ENCODE data around the gene ATP8B4. TPM values are rescaled to one million over a fixed set of nuclear protein-coding genes. Genes with fewer than 3 reads are reported as not detected.

Gene ATP8B4
- total RNA-seq, 1 donor from 2014 or later = 9.8 TPM

- intact Hi-C loops (cut with DNase I) = no loop called here
- DNase-seq (ENCODE audit: extremely low spot score in 2 of 2) = no peak
- no peaks in the 10 kb centered on the region for H3K36me3 ChIP-seq
- no peaks in the 10 kb centered on the region for H3K27me3 ChIP-seq
- TF ChIP-seq POLR2A (IDR thresholded peaks at IDR 0.05) = no peak
- no peak for TF ChIP-seq POLR2AphosphoS5 (IDR thresholded peaks at IDR 0.05; ENCODE audit: insufficient read depth in 1 of 2, low read depth in 1 of 2)
- no peak for TF ChIP-seq CTCF (IDR thresholded peaks at IDR 0.05)
- no peaks in the 10 kb centered on the region for H3K9me3 ChIP-seq
- H3K4me1 ChIP-seq = peaks cover 26% of the 10 kb centered on the region
- no peak overlapping the region for H3K27ac ChIP-seq
- no peak overlapping the region for H3K4me3 ChIP-seq
These were observed 128.0 kb downstream of the ATP8B4 start for GRCh38 chr15:49990835-49991545.

- Histone ChIP-seq H3K9me3 (no peaks in the 10 kb centered on the region), H3K4me3 (no peak overlapping the region), H3K36me3 (no peaks in the 10 kb centered on the region), H3K27me3 (no peaks in the 10 kb centered on the region), H3K27ac (no peak overlapping the region), H3K4me1 (peaks cover 26% of the 10 kb centered on the region)
- TF ChIP-seq CTCF (IDR thresholded peaks at IDR 0.05) (no peak), POLR2A (IDR thresholded peaks at IDR 0.05) (no peak), POLR2AphosphoS5 (IDR thresholded peaks at IDR 0.05; ENCODE audit: insufficient read depth in 1 of 2, low read depth in 1 of 2) (no peak)
- intact Hi-C loops (cut with DNase I) = no loop called here
- DNase-seq (ENCODE audit: extremely low spot score in 2 of 2) = no peak
These were observed 129.5 kb downstream of the ATP8B4 start for GRCh38 chr15:49989498-49989897.

- H3K9me3 ChIP-seq = no peaks in the 10 kb centered on the region
- intact Hi-C loops (cut with DNase I) = no loop called here
- DNase-seq (ENCODE audit: extremely low spot score in 2 of 2) = no peak
- no peak for TF ChIP-seq CTCF (IDR thresholded peaks at IDR 0.05)
- no peak for TF ChIP-seq POLR2AphosphoS5 (IDR thresholded peaks at IDR 0.05; ENCODE audit: insufficient read depth in 1 of 2, low read depth in 1 of 2)
- no peak for TF ChIP-seq POLR2A (IDR thresholded peaks at IDR 0.05)
- peaks cover 26% of the 10 kb centered on the region for H3K4me1 ChIP-seq
- H3K27ac ChIP-seq = peak overlapping the region; percentile 15
- no peak overlapping the region for H3K4me3 ChIP-seq
- no peaks in the 10 kb centered on the region for H3K27me3 ChIP-seq
- no peaks in the 10 kb centered on the region for H3K36me3 ChIP-seq
These were observed 130.3 kb downstream of the ATP8B4 start for GRCh38 chr15:49988766-49989165.

GRCh38 chr15:49987896-49988295 is 131.1 kb downstream of the ATP8B4 start:
- no peaks in the 10 kb centered on the region for H3K27me3 ChIP-seq
- intact Hi-C loops (cut with DNase I) = no loop called here
- H3K36me3 ChIP-seq = no peaks in the 10 kb centered on the region
- H3K27ac ChIP-seq = peak overlapping the region; percentile 15
- TF ChIP-seq POLR2A (IDR thresholded peaks at IDR 0.05) = no peak
- TF ChIP-seq POLR2AphosphoS5 (IDR thresholded peaks at IDR 0.05; ENCODE audit: insufficient read depth in 1 of 2, low read depth in 1 of 2) = no peak
- H3K4me3 ChIP-seq = no peak overlapping the region
- no peaks in the 10 kb centered on the region for H3K9me3 ChIP-seq
- no peak for DNase-seq (ENCODE audit: extremely low spot score in 2 of 2)
- H3K4me1 ChIP-seq = peaks cover 26% of the 10 kb centered on the region

- TF ChIP-seq POLR2AphosphoS5 (IDR thresholded peaks at IDR 0.05; ENCODE audit: insufficient read depth in 1 of 2, low read depth in 1 of 2) = no peak
- no peak for TF ChIP-seq POLR2A (IDR thresholded peaks at IDR 0.05)
- no peak for TF ChIP-seq CTCF (IDR thresholded peaks at IDR 0.05)
- DNase-seq (ENCODE audit: extremely low spot score in 2 of 2) = no peak
- Histone ChIP-seq H3K9me3 (no peaks in the 10 kb centered on the region), H3K27me3 (no peaks in the 10 kb centered on the region), H3K4me1 (peaks cover 26% of the 10 kb centered on the region), H3K36me3 (no peaks in the 10 kb centered on the region), H3K4me3 (no peak overlapping the region), H3K27ac (peak overlapping the region; percentile 31)
- intact Hi-C loops (cut with DNase I) = no loop called here
These were observed 131.7 kb downstream of the ATP8B4 start for GRCh38 chr15:49987198-49987785.
